ENCODE results near the gene NTSR1. TPM values are rescaled to one million over a fixed set of nuclear protein-coding genes. Genes with fewer than 3 reads are reported as not detected.

The NTSR1 gene
- total and polyA plus RNA-seq, 2 of the 13 experiments (the other 11 are each of a cell fraction or from before 2014, with no cell fraction given): 0.09 to 0.12 TPM

DNA sequence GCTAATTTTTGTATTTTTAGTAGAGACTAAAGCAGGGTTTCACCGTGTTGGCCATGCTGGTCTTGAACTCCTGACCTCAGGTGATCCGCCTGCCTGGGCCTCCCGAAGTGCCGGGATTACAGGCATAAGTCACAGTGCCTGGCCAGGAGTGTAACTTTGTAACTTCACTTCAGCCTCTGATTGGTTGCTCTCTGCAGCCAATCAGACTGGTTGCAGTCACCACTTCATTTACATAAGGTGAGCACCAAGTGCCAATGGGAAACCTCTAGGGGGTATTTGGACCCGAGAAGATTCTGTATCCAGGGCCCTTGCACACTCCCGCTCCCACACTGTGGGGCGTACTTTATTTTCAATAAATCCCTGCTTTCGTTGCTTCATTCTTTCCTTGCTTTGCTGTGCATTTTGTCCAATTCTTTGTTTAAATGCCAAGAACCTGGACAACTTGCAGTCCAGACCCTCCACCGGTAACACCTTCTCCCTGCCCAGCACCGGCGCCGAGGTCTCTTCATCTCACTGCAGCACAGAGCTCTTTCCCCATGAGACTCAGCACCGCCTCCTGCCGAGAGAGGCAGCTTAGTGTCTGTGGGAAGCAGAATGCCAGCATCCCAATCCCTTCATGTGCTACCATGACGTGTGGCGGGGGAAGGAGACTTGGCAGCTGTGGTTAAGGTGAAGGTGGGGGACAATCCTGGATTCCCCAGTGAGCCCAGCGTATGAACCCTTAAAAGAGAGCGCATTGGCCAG is 73.7 kb downstream of the NTSR1 start (continued):
- TF ChIP-seq, protein P1, sequence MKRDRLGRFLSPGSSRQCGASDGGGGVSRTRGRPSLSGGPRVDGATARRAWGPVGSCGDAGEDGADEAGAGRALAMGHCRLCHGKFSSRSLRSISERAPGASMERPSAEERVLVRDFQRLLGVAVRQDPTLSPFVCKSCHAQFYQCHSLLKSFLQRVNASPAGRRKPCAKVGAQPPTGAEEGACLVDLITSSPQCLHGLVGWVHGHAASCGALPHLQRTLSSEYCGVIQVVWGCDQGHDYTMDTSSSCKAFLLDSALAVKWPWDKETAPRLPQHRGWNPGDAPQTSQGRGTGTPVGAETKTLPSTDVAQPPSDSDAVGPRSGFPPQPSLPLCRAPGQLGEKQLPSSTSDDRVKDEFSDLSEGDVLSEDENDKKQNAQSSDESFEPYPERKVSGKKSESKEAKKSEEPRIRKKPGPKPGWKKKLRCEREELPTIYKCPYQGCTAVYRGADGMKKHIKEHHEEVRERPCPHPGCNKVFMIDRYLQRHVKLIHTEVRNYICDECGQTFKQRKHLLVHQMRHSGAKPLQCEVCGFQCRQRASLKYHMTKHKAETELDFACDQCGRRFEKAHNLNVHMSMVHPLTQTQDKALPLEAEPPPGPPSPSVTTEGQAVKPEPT (CRISPR knock-in tag; IDR thresholded peaks at IDR 0.05; ENCODE audit: low read depth): no peak
- TF ChIP-seq SMC3 (IDR thresholded peaks at IDR 0.05; ENCODE audit: low read length) (peak; percentile 32; the same call in 1 of the 2 replicates), KDM2A (CRISPR knock-in tag; IDR thresholded peaks at IDR 0.05; ENCODE audit: borderline replicate concordance, low read depth) (peak; percentile 51), SAFB2 (CRISPR knock-in tag; IDR thresholded peaks at IDR 0.05; ENCODE audit: borderline replicate concordance, low read depth) (0 out of 2 replicates have a peak, but pooled peaks have one; percentile 0), ZNF101 (CRISPR knock-in tag; IDR thresholded peaks at IDR 0.05; ENCODE audit: borderline replicate concordance, low read depth) (no peak), GABPB1 (CRISPR knock-in tag; IDR thresholded peaks at IDR 0.05) (no peak), NR2F1 (CRISPR knock-in tag; IDR thresholded peaks at IDR 0.05) (no peak), SNAPC2 (CRISPR knock-in tag; IDR thresholded peaks at IDR 0.05) (no peak), MYNN (CRISPR knock-in tag; IDR thresholded peaks at IDR 0.05; ENCODE audit: low read depth) (no peak), ARNT2 (CRISPR knock-in tag; IDR thresholded peaks at IDR 0.05; ENCODE audit: low read depth) (0 out of 2 replicates have a peak, but pooled peaks have one; percentile 27), CBX5 (CRISPR knock-in tag; IDR thresholded peaks at IDR 0.05; ENCODE audit: borderline replicate concordance) (no peak), ERF (CRISPR knock-in tag; IDR thresholded peaks at IDR 0.05) (no peak), ZNF629 (CRISPR knock-in tag; conservative IDR thresholded peaks at IDR 0.05) (no peak)
- TF ChIP-seq, protein P2, sequence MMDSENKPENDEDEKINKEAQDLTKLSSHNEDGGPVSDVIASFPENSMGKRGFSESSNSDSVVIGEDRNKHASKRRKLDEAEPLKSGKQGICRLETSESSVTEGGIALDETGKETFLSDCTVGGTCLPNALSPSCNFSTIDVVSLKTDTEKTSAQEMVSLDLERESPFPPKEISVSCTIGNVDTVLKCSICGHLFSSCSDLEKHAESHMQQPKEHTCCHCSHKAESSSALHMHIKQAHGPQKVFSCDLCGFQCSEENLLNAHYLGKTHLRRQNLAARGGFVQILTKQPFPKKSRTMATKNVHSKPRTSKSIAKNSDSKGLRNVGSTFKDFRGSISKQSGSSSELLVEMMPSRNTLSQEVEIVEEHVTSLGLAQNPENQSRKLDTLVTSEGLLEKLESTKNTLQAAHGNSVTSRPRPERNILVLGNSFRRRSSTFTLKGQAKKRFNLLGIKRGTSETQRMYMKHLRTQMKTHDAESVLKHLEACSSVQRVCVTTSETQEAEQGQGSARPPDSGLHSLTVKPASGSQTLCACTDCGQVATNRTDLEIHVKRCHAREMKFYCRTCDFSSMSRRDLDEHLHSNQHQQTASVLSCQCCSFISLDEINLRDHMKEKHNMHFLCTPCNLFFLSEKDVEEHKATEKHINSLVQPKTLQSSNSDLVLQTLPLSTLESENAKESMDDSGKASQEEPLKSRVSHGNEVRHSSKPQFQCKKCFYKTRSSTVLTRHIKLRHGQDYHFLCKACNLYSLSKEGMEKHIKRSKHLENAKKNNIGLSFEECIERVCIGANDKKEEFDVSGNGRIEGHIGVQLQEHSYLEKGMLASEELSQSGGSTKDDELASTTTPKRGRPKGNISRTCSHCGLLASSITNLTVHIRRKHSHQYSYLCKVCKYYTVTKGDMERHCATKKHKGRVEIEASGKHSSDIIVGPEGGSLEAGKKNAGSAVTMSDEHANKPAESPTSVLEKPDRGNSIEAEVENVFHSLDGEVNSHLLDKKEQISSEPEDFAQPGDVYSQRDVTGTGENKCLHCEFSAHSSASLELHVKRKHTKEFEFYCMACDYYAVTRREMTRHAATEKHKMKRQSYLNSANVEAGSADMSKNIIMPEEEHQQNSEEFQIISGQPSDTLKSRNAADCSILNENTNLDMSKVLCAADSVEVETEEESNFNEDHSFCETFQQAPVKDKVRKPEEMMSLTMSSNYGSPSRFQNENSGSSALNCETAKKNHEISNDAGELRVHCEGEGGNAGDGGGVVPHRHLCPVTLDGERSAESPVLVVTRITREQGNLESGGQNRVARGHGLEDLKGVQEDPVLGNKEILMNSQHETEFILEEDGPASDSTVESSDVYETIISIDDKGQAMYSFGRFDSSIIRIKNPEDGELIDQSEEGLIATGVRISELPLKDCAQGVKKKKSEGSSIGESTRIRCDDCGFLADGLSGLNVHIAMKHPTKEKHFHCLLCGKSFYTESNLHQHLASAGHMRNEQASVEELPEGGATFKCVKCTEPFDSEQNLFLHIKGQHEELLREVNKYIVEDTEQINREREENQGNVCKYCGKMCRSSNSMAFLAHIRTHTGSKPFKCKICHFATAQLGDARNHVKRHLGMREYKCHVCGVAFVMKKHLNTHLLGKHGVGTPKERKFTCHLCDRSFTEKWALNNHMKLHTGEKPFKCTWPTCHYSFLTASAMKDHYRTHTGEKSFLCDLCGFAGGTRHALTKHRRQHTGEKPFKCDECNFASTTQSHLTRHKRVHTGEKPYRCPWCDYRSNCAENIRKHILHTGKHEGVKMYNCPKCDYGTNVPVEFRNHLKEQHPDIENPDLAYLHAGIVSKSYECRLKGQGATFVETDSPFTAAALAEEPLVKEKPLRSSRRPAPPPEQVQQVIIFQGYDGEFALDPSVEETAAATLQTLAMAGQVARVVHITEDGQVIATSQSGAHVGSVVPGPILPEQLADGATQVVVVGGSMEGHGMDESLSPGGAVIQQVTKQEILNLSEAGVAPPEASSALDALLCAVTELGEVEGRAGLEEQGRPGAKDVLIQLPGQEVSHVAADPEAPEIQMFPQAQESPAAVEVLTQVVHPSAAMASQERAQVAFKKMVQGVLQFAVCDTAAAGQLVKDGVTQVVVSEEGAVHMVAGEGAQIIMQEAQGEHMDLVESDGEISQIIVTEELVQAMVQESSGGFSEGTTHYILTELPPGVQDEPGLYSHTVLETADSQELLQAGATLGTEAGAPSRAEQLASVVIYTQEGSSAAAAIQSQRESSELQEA (CRISPR knock-in tag; IDR thresholded peaks at IDR 0.05; ENCODE audit: not compliant biosample characterization): no peak
- TF ChIP-seq, protein P3, sequence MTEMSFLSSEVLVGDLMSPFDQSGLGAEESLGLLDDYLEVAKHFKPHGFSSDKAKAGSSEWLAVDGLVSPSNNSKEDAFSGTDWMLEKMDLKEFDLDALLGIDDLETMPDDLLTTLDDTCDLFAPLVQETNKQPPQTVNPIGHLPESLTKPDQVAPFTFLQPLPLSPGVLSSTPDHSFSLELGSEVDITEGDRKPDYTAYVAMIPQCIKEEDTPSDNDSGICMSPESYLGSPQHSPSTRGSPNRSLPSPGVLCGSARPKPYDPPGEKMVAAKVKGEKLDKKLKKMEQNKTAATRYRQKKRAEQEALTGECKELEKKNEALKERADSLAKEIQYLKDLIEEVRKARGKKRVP (CRISPR knock-in tag; IDR thresholded peaks at IDR 0.05): 0 out of 4 replicates have a peak, but pooled peaks of 1 of the 2 experiments have one; percentile 10
- TF ChIP-seq, protein P4, sequence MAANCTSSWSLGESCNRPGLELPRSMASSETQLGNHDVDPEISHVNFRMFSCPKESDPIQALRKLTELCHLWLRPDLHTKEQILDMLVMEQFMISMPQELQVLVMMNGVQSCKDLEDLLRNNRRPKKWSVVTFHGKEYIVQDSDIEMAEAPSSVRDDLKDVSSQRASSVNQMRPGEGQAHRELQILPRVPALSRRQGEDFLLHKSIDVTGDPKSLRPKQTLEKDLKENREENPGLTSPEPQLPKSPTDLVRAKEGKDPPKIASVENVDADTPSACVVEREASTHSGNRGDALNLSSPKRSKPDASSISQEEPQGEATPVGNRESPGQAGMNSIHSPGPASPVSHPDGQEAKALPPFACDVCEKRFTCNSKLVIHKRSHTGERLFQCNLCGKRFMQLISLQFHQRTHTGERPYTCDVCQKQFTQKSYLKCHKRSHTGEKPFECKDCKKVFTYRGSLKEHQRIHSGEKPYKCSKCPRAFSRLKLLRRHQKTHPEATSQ (CRISPR knock-in tag; IDR thresholded peaks at IDR 0.05; ENCODE audit: borderline replicate concordance): no peak
